Ovary (tissue), 9 donors: ENCODE results near the gene POU2F3. TPM values are rescaled to one million over a fixed set of nuclear protein-coding genes. Genes with fewer than 3 reads are reported as not detected.

Source experiments
- DNase-seq, 5 donors: peaks; one replicate each; pipeline ENCODE4 v3.0.0-alpha.2; 2019 to 2020
- H3K27ac ChIP-seq, 2 donors: fragments of 200-600 bp; one replicate each; pipeline versions ENCODE4 v1.5.1 to v1.8.0; 2019 to 2022
- H3K27me3 ChIP-seq: fragments of 200-600 bp; one replicate; pipeline ENCODE4 v1.8.0; 2022
- H3K36me3 ChIP-seq: fragments of 200-600 bp; sonication (generic); one replicate; pipeline ENCODE4 v1.5.1; 2019
- H3K4me1 ChIP-seq: one replicate; pipeline ENCODE4 v1.8.1; 2013; ENCODE audit warnings: mild to moderate bottlenecking, moderate library complexity; ENCODE audit not compliant: insufficient read depth
- H3K4me3 ChIP-seq: fragments of 200-600 bp; sonication (generic); one replicate; pipeline ENCODE4 v1.5.1; 2017
- H3K9me3 ChIP-seq, 2 donors: fragments of 200-600 bp in 1 of 2; sonication (generic) in 1 of 2; one replicate each; pipeline versions ENCODE4 v1.5.1 to v1.8.1; 2013 to 2019; ENCODE audit warnings: mild to moderate bottlenecking in 1 of 2, moderate library complexity in 1 of 2
- CTCF ChIP-seq, 3 donors: fragments of 450-650 bp in 2 of 3; fragments of 200-600 bp in 1 of 3; IDR thresholded peaks; one replicate each; pipeline versions ENCODE4 v1.5.1 to v1.8.0; 2016 to 2022; ENCODE audit warnings: antibody characterized with exemption in 3 of 3, mild to moderate bottlenecking in 1 of 3
- EP300 ChIP-seq: sonication (generic); formaldehyde crosslinking; IDR thresholded peaks from one replicate; pipeline ENCODE4 v1.6.1; 2017; ENCODE audit warnings: antibody characterized with exemption
- POLR2A ChIP-seq: fragments of 450-650 bp; IDR thresholded peaks from one replicate; pipeline ENCODE4 v1.6.1; 2017; ENCODE audit warnings: antibody characterized with exemption, mild to moderate bottlenecking, moderate library complexity
- WGBS, 3 donors: extraction: QIAGEN DNeasy Blood & Tissue Kit in 1 of 3; methylation state at CpG; one replicate each; pipeline versions ENCODE4 v1.1.5 to v1.1.7; 2013 to 2017; 5-methylcytosine and 5-hydroxymethylcytosine counted together
- intact Hi-C, 4 donors: fragments of 100-400 bp; cut with DNase I; formaldehyde crosslinking; loops; one replicate each; pipeline versions ENCODE4 v1.11.0 to v1.15.1; 2022 to 2023
- polyA plus RNA-seq, 2 donors: library from polyadenylated mRNA; stranded (reverse); fragments of 200-250 nt in 1 of 2; fragments of 350-450 nt in 1 of 2; fragmentation: Illumina TruSeq in 1 of 2; extraction: RNeasy Lipid Tissue Mini Kit (QIAGEN cat#74804) in 1 of 2; gene quantifications; one replicate each; pipeline ENCODE4 v1.2.3, GENCODE V29; 2013 to 2014
- total RNA-seq, 7 donors: library from RNA; depleted of rRNA in 2 of 7; stranded (reverse); fragments of >200 nt in 2 of 7; fragmentation: NEBNext Ultra II Directional in 3 of 7; extraction: Animal tissue kit (Norgen Biotek cat#: 25700) in 3 of 7; gene quantifications; one replicate each; pipeline versions ENCODE4 v1.1.0 to v1.2.4, GENCODE V29; 2016 to 2023
- donor health status: DM: no; HTN: no; CAD: no; lungs with moderate emphysema.
- donor health status: DM: no; HTN: no; CAD: no.
- donor health status: Bipolar disorder and iron deficiency.
- donor health status: DM: yes; HTN: yes; CAD: no.
- donor health status: DM: no; HTN: no; CAD: no.
- donor health status: DM: yes; HTN: yes; CAD: no.

The POU2F3 gene
- total and polyA plus RNA-seq, 9 donors = 0.05 to 1.0 (median 0.22) TPM; not detected in 2

- Histone ChIP-seq H3K4me3 (no peak overlapping the region), H3K9me3 (no peaks in the 10 kb centered on the region), H3K4me1 (no peaks in the 10 kb centered on the region), H3K36me3 (no peaks in the 10 kb centered on the region), H3K27ac (no peak overlapping the region), H3K27me3 (no peaks in the 10 kb centered on the region)
- no peak for DNase-seq
- WGBS, 3 donors = 49 to 55% (median 49%) methylated on average over 11 of the region's 11 CpGs
- intact Hi-C loops = no loop called here
- TF ChIP-seq POLR2A = no peak
- no peak for TF ChIP-seq EP300
- TF ChIP-seq CTCF (IDR thresholded peaks at IDR 0.05) = no peak
Observed at GRCh38 chr11:120306519-120307242, 66.7 kb downstream of the POU2F3 start.

GRCh38 chr11:120307476-120307875 is 67.5 kb downstream of the POU2F3 start:
- Histone ChIP-seq H3K4me1 (no peaks in the 10 kb centered on the region), H3K4me3 (no peak overlapping the region), H3K9me3 (no peaks in the 10 kb centered on the region), H3K27me3 (no peaks in the 10 kb centered on the region), H3K27ac (no peak overlapping the region), H3K36me3 (no peaks in the 10 kb centered on the region)
- DNase-seq = no peak
- TF ChIP-seq CTCF (IDR thresholded peaks at IDR 0.05) (no peak), POLR2A (no peak), EP300 (no peak)
- intact Hi-C loops = no loop called here
- 92 to 95% (median 93%) methylated on average over 11 of the region's 11 CpGs for WGBS, 3 donors

GRCh38 chr11:120308081-120308480 is 68.1 kb downstream of the POU2F3 start:
- Histone ChIP-seq H3K27ac (no peak overlapping the region), H3K4me3 (no peak overlapping the region), H3K36me3 (no peaks in the 10 kb centered on the region), H3K27me3 (no peaks in the 10 kb centered on the region), H3K4me1 (no peaks in the 10 kb centered on the region), H3K9me3 (no peaks in the 10 kb centered on the region)
- no peak for DNase-seq
- 65 to 75% (median 72%) methylated on average over 7 of the region's 7 CpGs for WGBS, 3 donors
- intact Hi-C loops = no loop called here
- TF ChIP-seq CTCF (IDR thresholded peaks at IDR 0.05) (no peak), EP300 (no peak), POLR2A (no peak)

GRCh38 chr11:120310870-120311269 is 70.9 kb downstream of the POU2F3 start:
- Histone ChIP-seq H3K4me3 (no peak overlapping the region), H3K27me3 (no peaks in the 10 kb centered on the region), H3K4me1 (no peaks in the 10 kb centered on the region), H3K9me3 (no peaks in the 10 kb centered on the region), H3K27ac (no peak overlapping the region), H3K36me3 (no peaks in the 10 kb centered on the region)
- TF ChIP-seq EP300 (no peak), POLR2A (no peak), CTCF (IDR thresholded peaks at IDR 0.05) (no peak)
- 62 to 73% (median 66%) methylated on average over 3 of the region's 3 CpGs for WGBS, 3 donors
- DNase-seq = no peak
- intact Hi-C loops = no loop called here
